Motor neuron (in vitro differentiated cells): ENCODE data around the gene SLC66A2. TPM values are rescaled to one million over a fixed set of nuclear protein-coding genes. Genes with fewer than 3 reads are reported as not detected.

Source experiments
- ATAC-seq, 8 experiments: fragments of 200-7000 bp; cut with Tn5 transposase; replicated peaks in 6 of 8; 2 replicates each; pipeline ENCODE4 v1.8.0; 2021; ENCODE audit warnings: mild to moderate bottlenecking in 8 of 8, moderate library complexity in 8 of 8
- H3K27ac ChIP-seq, 2 donors: fragments of 250-450 bp; sonication (Bioruptor Pico); 2 replicates each; pipeline ENCODE4 v1.9.0; 2021; ENCODE audit warnings: antibody characterized with exemption in 2 of 2, mild to moderate bottlenecking in 2 of 2, moderate library complexity in 1 of 2
- H3K4me1 ChIP-seq, 2 donors: fragments of 250-450 bp; sonication (Bioruptor Pico); replicated peaks in 1 of 2; 2 replicates each; pipeline ENCODE4 v1.6.1; 2021; ENCODE audit warnings: antibody characterized with exemption in 2 of 2, mild to moderate bottlenecking in 2 of 2, moderate library complexity in 1 of 2
- H3K4me3 ChIP-seq, 5 donors: fragments of 250-450 bp; sonication (Bioruptor Pico); 2 replicates each; pipeline ENCODE4 v1.9.0; 2021; ENCODE audit warnings: antibody characterized with exemption in 5 of 5, mild to moderate bottlenecking in 5 of 5, moderate library complexity in 4 of 5
- WGBS, 10 experiments: fragments of 450-650 bp; shearing (Covaris generic); methylation state at CpG; one replicate each; pipeline ENCODE4 v1.0.0; 2022; 5-methylcytosine and 5-hydroxymethylcytosine counted together
- in situ Hi-C, 9 experiments: fragments of 400-800 bp; cut with MboI; loops; one replicate each; pipeline ENCODE4 v1.15.0; 2021; ENCODE audit warnings: low sequenced_read_pairs in 9 of 9, low pct_unique_long_range_greater_than_20kb in 2 of 9; ENCODE audit not compliant: unreplicated experiment in 9 of 9
- total RNA-seq, 8 experiments: library from RNA; unstranded; fragments of 300-600 nt; gene quantifications; 2 replicates each; pipeline versions ENCODE4 v1.2.3 to v1.2.4, GENCODE V29; 2022

Gene SLC66A2
- total RNA-seq, 8 experiments from 2014 or later, result 15.6 to 25.7 (median 18.9) TPM

DNA sequence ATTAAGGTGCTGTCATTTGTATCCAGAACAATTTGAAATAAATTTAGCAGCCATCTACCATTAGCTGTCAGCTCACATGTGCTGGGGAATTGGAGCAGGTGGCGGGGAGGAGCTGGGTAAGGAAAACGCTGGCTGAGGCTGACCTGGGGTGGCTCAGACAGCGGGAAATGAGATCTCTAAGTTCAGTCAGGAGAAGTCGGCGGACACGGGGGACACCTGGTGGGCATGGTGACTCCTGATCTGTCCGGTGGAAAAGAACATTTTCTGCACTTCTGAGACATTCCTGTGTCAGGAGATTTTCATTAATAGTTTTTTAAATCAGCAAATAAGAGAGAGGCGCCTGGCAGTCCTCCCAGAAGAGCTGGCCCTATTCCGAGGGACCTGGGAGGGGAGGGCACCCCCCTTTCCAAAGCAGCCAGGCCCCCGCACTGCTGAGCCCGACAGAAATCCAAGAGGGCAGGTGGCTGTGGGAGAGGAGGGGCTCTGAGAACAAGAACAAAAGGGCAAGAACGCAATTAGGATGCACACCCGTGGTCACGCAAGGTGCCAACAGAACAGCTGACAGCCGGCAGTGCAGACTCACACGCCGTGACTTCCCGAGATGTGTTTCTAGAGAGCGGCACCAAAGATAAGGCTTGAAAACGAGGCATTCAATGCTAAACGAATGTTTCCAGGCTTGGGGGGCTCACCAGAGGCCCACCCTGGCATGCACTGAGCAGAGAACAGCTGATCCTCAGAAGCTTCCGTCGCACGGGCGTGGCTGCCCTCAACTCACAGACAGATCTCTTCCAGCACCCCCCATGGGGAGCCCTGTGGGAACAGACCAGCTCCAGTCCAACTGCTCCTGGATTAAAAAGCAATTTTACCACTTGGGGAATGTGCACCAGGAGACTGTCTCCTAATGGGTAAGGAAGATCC lies 26.4 kb downstream of the SLC66A2 start:
- no peak overlapping the region for H3K27ac ChIP-seq
- in situ Hi-C loops, result no loop called here
- no peak overlapping the region for H3K4me3 ChIP-seq
- H3K4me1 ChIP-seq, result peaks cover 0 to 8% of the 10 kb centered on the region in 2 donors
- WGBS, 10 experiments, result 60 to 100% (median 86%) methylated on average over 2 to 13 of the region's 25 CpGs; no CpG with 5 or more reads in 1 of the 10 experiments
- ATAC-seq, result peak in 5 of 8 experiments; percentile 78 to 97 (median 87)

DNA sequence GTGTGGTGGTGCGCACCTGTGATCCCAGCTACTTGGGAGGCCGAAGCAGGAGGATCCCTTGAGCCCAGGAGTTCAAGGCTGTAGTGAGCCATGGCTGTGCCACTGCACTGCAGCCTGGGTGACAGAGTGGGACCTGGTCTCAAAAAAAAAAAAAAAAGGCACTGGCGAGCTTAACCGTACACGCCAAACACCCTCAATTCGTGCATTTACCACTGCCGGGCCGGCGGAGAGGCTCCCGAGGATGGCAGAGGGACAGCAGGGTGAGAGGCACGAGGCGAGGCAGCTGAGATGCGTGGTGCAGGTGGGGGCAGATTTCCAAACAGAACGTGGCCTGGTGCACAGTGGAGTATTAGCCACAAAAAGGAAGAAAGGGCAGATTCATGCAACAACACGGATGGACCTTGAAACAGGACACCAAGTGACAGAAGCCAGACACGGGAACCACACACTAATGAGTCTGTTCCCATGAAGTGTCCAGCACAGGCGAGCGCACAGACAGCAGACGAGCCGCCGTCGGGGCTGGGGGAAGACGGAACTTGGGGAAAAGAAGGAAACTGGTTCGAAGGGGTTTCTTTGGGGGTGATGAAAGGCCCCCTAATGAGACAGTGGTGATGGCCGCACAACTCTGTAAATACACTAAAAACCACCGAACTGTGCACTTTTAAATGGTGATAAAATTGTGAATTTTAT lies 27.4 kb downstream of the SLC66A2 start:
- no peak overlapping the region for H3K27ac ChIP-seq
- in situ Hi-C loops, result no loop called here
- WGBS, 10 experiments, result 80 to 100% (median 99%) methylated on average over 1 to 15 of the region's 26 CpGs

DNA sequence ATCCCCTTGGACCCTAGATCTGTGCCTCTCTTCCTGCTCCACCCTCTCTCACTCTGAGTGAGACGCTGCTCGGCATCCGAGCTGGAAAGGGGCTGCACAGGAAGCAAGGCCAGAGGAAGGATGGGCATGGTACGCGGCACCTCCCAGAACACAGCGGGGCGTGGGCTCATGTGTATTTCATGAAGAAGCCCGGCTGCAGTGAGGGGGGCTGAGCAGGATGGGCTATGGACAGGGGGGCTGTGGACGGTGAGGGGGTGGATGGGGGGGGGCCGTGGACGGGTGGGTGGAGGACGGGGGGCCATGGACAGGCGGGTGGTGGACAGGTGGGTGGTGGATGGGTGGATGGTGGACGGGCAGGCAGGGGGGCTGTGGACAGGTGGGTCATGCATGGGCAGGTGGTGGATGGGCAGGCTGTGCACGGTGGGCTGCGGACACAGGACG lies 28.5 kb downstream of the SLC66A2 start:
- WGBS, 10 experiments, result no CpG with 5 or more reads among the region's 17 CpGs
- ATAC-seq, result no peak

More for the DNA sequence above, 27.4 kb downstream of the SLC66A2 start:
- peaks cover 0 to 8% of the 10 kb centered on the region in 2 donors for H3K4me1 ChIP-seq
- no peak for ATAC-seq
- no peak overlapping the region for H3K4me3 ChIP-seq

DNA sequence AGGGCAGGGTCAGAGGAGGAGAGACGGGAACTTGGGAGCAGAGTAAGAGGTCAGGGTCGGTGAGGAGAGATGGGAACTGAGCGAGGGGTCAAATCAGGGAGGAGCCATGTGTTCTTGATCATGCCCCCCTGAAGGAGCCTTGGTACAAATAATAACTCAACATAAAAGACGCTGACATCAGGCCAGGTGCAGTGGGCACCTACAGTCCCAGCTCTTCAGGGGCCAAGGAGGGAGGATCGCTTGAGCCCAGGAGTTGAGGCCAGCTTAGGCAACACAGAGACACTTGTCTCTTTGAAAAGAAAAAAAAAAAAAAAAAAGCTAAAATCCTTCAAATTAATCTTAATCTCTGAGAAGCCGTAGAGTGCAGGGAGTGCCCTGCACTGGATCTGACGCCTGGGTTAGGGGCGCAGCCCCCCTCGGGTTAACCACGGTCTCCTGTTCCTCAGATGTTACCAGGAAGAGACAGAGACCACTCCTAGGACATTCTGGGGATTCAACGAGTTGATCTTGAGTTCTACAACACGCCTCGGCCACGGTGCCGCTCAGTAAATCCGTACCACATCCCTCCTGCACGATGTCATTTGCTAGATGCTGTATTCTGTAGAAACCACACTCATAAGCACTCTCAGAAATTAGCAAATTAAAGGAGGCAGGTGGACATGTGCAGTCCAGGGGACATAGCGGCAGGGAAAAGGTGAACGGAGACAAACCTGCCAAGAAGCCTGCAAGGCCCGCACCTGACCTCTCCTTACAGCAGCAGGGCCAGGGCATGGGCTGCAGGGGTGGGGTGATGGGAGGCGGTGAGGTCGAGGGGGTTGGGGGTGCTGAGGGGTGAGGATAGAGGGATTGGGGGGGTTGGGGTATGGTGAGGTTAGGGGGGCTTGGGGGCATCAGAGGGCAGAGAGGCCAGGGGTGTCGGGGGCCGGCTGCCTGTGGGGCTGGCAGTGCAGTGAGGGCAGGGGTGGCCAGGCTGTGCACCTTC lies 29.2 kb downstream of the SLC66A2 start:
- WGBS, 10 experiments, result 74 to 100% (median 95%) methylated on average over 3 to 11 of the region's 24 CpGs; no CpG with 5 or more reads in 2 of the 10 experiments
- no peak for ATAC-seq
- H3K27ac ChIP-seq, result no peak overlapping the region
- no peak overlapping the region for H3K4me3 ChIP-seq
- in situ Hi-C loops, result no loop called here
- H3K4me1 ChIP-seq, result peaks cover 0 to 8% of the 10 kb centered on the region in 2 donors

More for the DNA sequence above, 28.5 kb downstream of the SLC66A2 start:
- Histone ChIP-seq H3K27ac (no peak overlapping the region), H3K4me1 (peaks cover 0 to 8% of the 10 kb centered on the region in 2 donors), H3K4me3 (no peak overlapping the region)
- in situ Hi-C loops, result no loop called here

DNA sequence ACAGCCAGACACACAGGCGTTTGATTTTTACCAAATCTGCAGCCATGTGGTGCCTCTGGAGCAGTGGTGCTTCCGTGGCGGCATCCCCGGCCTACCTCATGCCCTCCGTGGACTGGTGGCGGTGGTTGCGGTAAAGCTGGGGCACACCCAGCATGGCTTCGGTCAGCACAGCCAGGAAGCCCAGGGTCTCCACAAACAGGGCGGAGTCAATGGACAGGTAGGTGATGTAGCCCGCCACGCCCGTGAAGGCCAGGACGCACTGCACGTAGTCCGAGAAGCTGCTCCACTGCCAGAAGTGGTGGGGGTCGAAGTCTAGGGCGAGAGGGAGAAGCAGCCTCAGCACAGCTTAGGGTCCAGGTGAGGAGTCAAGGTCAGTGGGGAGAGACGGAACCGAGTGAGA lies 32.4 kb downstream of the SLC66A2 start:
- Histone ChIP-seq H3K27ac (no peak overlapping the region), H3K4me3 (no peak overlapping the region), H3K4me1 (no peaks in the 10 kb centered on the region)
- 95% methylated on average over 4 of the region's 19 CpGs; no CpG with 5 or more reads in 8 of the 10 experiments for WGBS, 10 experiments
- in situ Hi-C loops, result no loop called here
- ATAC-seq, result no peak

DNA sequence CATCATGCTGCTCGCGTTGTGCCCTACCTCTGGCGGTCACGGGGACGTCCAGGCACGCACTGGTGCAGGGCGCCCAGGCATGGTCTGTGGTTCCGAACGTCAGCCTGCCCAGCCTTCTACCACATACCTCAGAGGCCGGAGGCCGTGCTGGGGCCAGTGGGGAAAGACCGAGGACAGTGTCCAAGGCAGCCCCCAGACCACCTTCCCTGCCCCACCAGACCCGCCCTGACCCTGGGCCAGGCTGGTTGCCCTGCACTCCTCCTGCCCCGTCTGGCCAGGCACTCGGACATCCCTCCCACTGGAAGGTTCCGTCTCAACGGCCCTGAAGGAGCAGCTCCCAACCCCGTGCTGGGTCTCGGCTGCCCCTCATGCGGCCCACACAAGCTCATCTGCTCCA lies 32.8 kb downstream of the SLC66A2 start:
- in situ Hi-C loops, result no loop called here
- 100% methylated on average over 1 of the region's 20 CpGs; no CpG with 5 or more reads in 9 of the 10 experiments for WGBS, 10 experiments
- no peak overlapping the region for H3K4me3 ChIP-seq
- ATAC-seq, result no peak
- H3K27ac ChIP-seq, result no peak overlapping the region
- no peaks in the 10 kb centered on the region for H3K4me1 ChIP-seq

DNA sequence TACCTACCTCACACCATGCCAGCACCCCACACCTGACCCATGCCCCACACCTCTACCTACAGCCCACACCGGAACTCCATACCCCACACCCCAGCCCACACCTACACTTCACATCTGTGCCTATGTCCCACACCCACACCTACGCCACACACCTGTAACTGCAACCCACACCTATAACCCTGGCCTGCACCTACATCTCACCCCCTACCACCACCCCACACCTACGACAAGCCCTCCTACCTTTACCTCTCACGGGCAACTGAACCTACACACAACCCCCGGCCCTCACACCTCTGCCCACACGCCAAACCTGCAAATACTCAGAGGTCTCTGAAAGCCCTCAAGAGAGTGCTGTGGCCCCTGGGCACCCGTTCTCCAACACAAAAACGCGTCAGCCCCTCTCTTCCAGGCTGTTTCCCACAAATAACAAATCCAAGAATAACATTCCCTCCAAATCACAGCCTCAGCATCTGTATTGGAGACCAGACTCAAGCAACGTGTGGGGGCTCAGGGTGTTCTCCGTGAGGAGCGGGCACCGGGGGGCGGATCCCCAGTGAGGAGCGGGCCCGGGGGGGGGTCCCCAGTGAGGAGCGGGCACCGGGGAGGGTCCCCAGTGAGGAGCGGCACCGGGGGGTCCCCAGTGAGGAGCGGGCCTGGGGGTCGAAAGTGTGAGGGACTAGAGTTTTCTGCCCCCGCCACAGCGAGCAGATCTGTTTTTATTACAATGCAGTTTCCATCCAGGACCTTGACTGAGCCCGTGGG lies 33.4 kb downstream of the SLC66A2 start:
- no peak overlapping the region for H3K27ac ChIP-seq
- 95% methylated on average over 5 of the region's 25 CpGs; no CpG with 5 or more reads in 9 of the 10 experiments for WGBS, 10 experiments
- in situ Hi-C loops, result no loop called here
- H3K4me1 ChIP-seq, result no peaks in the 10 kb centered on the region
- ATAC-seq, result no peak
- no peak overlapping the region for H3K4me3 ChIP-seq

DNA sequence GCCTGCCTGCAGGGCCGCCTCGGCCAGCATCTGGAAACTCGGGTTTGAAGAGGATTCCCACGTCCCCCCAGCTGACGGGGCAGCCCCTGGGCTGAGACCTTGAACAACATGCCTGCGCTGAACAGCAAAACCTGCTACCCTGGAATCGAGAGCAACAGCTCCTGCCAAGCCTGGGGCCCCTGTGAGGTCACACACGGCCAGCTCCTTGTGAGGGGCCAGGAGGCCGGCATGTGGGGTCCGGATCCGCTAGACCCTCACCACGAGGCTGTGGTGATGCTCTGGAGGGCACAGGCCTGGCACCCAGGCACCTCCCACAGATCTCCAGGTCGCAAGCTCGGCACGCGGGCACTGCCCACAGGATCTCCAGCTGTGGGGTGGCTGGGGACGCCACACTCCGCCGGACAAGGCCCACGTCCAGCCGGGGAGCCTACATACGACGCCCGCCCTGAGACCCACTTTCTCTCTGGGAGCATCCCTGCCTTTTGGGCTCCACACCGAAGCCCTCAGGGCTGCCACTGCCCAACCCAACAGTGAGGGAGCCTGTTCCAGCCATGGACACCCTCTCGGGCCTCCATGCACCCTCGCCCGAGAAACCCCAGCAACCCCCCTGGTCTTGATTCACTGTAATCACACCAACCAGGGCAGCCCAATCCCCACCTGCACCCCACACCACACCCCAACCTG lies 34.1 kb downstream of the SLC66A2 start:
- ATAC-seq, result no peak

DNA sequence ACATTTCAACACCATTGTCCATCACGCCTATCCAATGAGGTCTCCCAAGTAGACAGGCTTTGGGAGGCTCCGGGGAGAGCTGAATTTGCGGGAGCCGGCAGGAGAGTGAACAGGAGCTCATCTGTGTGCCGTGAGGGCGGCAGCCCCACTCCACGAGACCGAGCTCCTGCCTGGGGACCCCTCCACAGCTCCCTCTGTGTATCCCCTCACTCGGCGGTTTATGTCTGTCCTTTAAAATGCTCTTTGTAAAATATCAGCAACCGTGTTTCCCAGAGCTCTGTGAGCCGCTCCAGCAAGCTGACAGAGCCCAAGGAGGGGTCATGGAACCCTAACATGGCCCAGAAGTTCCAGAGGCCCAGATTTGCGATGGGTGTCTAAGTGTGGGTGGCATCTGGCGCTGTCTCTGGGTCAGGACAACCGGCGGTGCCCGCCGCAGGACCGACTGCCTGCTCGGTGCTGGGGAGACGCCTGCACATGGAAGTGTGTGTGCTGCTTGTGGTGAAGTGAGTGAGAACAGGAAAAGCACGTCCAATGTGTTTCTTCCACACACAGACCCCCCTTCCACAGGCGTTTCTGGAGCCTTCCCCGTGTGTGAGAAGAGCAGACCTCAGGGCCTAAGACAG lies 34.8 kb downstream of the SLC66A2 start:
- peaks cover 0 to 5% of the 10 kb centered on the region in 2 donors for H3K4me1 ChIP-seq
- in situ Hi-C loops, result no loop called here
- no peak overlapping the region for H3K27ac ChIP-seq
- no peak for ATAC-seq
- WGBS, 10 experiments, result 96 to 100% (median 99%) methylated on average over 3 to 15 of the region's 24 CpGs; no CpG with 5 or more reads in 4 of the 10 experiments
- H3K4me3 ChIP-seq, result no peak overlapping the region

More for the DNA sequence above, 34.1 kb downstream of the SLC66A2 start:
- WGBS, 10 experiments, result 94% methylated on average over 7 of the region's 28 CpGs; no CpG with 5 or more reads in 9 of the 10 experiments
- H3K4me1 ChIP-seq, result peaks cover 0 to 1% of the 10 kb centered on the region in 2 donors
- no peak overlapping the region for H3K4me3 ChIP-seq
- no peak overlapping the region for H3K27ac ChIP-seq
- in situ Hi-C loops, result no loop called here

DNA sequence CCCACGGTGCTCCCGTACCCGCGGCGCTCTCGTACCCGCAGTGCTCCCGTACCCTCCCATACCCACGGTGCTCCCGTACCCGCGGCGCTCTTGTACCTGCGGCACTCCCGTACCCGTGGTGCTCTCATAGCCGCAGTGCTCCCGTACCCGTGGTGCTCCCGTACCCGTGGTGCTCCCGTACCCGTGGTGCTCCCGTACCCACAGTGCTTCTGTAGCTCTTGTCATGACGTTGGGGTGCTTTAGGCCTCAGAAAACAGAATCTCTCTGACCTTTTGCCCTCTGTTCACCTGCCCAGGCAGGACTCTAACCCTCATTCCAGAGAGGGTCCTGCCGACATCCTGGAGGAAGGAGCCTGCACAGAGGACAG lies 35.3 kb downstream of the SLC66A2 start:
- 80 to 100% (median 98%) methylated on average over 1 to 6 of the region's 26 CpGs; no CpG with 5 or more reads in 6 of the 10 experiments for WGBS, 10 experiments
- ATAC-seq, result no peak
- Histone ChIP-seq H3K27ac (no peak overlapping the region), H3K4me3 (no peak overlapping the region), H3K4me1 (peaks cover 0 to 8% of the 10 kb centered on the region in 2 donors)
- in situ Hi-C loops, result no loop called here
